ENCODE results near the gene CSPG4. TPM values are rescaled to one million over a fixed set of nuclear protein-coding genes. Genes with fewer than 3 reads are reported as not detected.

The CSPG4 gene
- total and polyA plus RNA-seq, 9 of the 15 experiments (the other 6 are each of a cell fraction or from before 2014, with no cell fraction given): under 0.01 to 0.07 (median 0.04) TPM; not detected in 5

- no peak for TF ChIP-seq ZFPM2 (CRISPR knock-in tag; IDR thresholded peaks at IDR 0.05)
- peak; percentile 79 for TF ChIP-seq SMARCC2 (IDR thresholded peaks at IDR 0.05; ENCODE audit: low read depth)
- TF ChIP-seq LEF1 (IDR thresholded peaks at IDR 0.05): peak; percentile 89
- TF ChIP-seq FOSL1 (tag; conservative IDR thresholded peaks at IDR 0.05): peak; percentile 96
- peak in 2 of 3 experiments; percentile 48 to 60 for TF ChIP-seq YY1 (IDR thresholded peaks at IDR 0.05; ENCODE audit: borderline replicate concordance in 1 of 3, control insufficient read depth in 1 of 3, extremely low read depth in 1 of 3, insufficient read depth in 3 of 3, insufficient read length in 1 of 3, insufficient replicate concordance in 2 of 3, low read depth in 1 of 3, low read length in 2 of 3)
- TF ChIP-seq RBFOX2 (IDR thresholded peaks at IDR 0.05; ENCODE audit: low read depth, low read length): peak; percentile 43; the same call in 1 of the 2 replicates
- TF ChIP-seq ETV6 (IDR thresholded peaks at IDR 0.05; ENCODE audit: borderline replicate concordance in 1 of 2, low read depth in 2 of 2, low read length in 1 of 2): no peak
- TF ChIP-seq ETV6 (CRISPR knock-in tag; IDR thresholded peaks at IDR 0.05; ENCODE audit: borderline replicate concordance): no peak
- TF ChIP-seq VEZF1 (CRISPR knock-in tag; IDR thresholded peaks at IDR 0.05): peak; percentile 68
- TF ChIP-seq RAD21 (CRISPR knock-in tag; conservative IDR thresholded peaks at IDR 0.05 in 1 of 2, IDR thresholded peaks at IDR 0.05 in 1 of 2): 0 out of 4 replicates have a peak, but pooled peaks of 1 of the 2 experiments have one; percentile 14
- peak; percentile 43 for TF ChIP-seq PRDM10 (IDR thresholded peaks at IDR 0.05; ENCODE audit: partially characterized antibody)
- TF ChIP-seq PREB (CRISPR knock-in tag; IDR thresholded peaks at IDR 0.05): no peak
- TF ChIP-seq ARID4B (CRISPR knock-in tag; IDR thresholded peaks at IDR 0.05): peak; percentile 51; the same call in 1 of the 2 replicates
These were observed 61.5 kb downstream of the CSPG4 start (continued) for GRCh38 chr15:75650908-75651809.
